GM12891 (cell line): ENCODE results near the gene ALPG.
"Not testable (repeated sequence)": the region's sequence is repeated elsewhere in the genome, so short reads cannot be mapped to it uniquely, and the experiment has no call there.

Source experiments
- PAX5 ChIP-seq: IDR thresholded peaks from 2 replicates; pipeline ENCODE4 v1.6.1; 2011; ENCODE audit warnings: low read length, moderate library complexity, mild to moderate bottlenecking; ENCODE audit not compliant: insufficient read depth, severe bottlenecking
- POLR2A ChIP-seq: IDR thresholded peaks from 2 replicates; pipeline ENCODE4 v1.6.1; 2011; ENCODE audit warnings: low read depth, low read length, control low read depth
- POLR2AphosphoS5 ChIP-seq: IDR thresholded peaks from 2 replicates; pipeline ENCODE4 v1.6.1; 2011; ENCODE audit warnings: low read depth, low read length, control low read depth
- POU2F2 ChIP-seq: IDR thresholded peaks from 2 replicates; pipeline ENCODE4 v1.6.1; 2011; ENCODE audit warnings: low read depth, mild to moderate bottlenecking, control low read depth, low read length, moderate library complexity
- SPI1 ChIP-seq: IDR thresholded peaks from 2 replicates; pipeline ENCODE4 v1.6.1; 2011; ENCODE audit warnings: low read depth, low read length, control low read depth
- TAF1 ChIP-seq: IDR thresholded peaks from 2 replicates; pipeline ENCODE4 v1.6.1; 2011; ENCODE audit warnings: low read depth, low read length, control low read depth

DNA sequence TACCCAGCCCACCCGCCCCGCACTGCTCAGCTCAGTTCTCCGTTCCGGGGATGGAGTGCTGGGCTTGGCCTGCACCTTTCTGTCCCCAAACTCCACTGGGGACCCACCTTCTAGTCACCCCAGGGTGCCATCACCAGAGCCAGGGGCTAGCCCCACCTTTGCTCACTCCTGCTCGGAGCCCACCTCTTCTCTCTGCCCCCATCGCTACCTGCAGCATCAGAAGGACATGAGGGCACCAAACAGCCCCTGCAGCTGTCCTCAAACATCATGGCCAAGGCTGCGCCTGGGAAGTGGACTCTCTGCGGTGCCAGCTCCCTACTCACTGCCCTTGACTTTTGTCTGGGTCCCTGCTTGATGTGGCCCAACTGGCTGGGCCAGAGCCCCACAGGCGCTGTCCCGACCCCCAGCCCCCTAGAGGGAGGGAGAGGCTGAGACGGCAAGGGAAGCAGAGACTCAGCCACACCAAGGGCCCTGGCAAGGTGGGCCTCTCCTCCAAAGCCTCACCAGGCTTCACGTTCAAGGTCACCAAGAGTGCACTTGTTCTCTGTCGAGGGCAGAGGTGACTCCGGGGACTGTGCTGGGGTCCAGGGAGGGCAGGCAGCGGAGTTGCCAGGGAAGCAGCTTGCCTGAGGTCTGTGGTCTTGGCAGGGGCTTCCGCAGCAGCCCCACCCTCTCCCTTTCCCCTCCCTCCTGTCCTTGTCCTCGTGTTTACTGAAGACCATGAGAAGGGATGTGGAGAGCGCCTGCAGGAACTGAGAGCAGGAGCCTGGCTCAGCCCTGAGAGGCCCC, 41.6 kb upstream of the ALPG start:
- TF ChIP-seq POLR2A, POLR2AphosphoS5, SPI1, TAF1, POU2F2, PAX5: not testable (repeated sequence)
